Measurements from ENCODE around the gene STUM. TPM values are rescaled to one million over a fixed set of nuclear protein-coding genes. Genes with fewer than 3 reads are reported as not detected.

STUM gene
- total RNA-seq, 1 experiment from 2014 or later: not detected

DNA sequence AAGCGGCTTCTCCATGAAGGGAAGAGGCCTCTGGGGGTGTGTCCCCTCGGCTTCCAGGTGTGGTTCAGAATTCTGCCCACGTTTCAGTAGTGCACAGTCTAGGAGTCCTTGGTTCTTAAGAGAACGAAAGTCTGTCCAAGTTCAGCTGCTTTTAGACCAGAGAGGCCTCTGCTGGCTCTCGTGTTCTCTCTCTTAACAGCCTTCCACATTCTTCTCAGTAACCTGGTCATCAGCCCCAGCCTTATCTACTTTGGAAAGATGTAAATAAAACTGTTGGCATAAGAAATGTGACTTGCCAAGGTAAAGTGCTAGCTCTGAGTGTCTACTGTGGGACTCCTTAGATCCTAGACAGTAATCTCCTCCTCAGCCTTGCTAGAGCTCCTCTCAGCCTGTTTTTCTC is 15.3 kb upstream of the STUM start:
- DNase-seq (ENCODE audit: low spot score): no peak

GRCh38 chr1:226534098-226534497 is 14.5 kb upstream of the STUM start:
- no peak for DNase-seq (ENCODE audit: low spot score)

GRCh38 chr1:226534645-226535044 is 13.9 kb upstream of the STUM start:
- no peak for DNase-seq (ENCODE audit: low spot score)

DNA sequence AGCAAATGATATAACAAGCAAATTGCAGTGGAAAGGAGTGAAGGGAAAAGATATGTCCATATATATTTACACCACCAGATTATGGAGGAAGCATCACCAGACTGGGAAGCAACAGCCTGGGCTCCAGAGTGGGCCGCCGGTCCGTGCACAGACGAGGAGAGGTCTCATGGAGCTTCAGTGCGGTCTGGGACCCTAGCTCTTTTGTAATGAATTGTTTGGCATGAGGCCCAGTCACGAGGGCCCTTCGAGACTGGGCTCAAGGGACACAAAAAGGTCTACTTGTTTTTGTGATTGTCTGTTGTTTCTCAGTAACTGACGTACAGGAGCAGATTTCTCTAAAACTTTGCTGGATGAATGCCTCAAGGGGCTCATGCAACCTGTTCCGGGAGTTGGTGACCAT is 12.9 kb upstream of the STUM start:
- no peak for DNase-seq (ENCODE audit: low spot score)

DNA sequence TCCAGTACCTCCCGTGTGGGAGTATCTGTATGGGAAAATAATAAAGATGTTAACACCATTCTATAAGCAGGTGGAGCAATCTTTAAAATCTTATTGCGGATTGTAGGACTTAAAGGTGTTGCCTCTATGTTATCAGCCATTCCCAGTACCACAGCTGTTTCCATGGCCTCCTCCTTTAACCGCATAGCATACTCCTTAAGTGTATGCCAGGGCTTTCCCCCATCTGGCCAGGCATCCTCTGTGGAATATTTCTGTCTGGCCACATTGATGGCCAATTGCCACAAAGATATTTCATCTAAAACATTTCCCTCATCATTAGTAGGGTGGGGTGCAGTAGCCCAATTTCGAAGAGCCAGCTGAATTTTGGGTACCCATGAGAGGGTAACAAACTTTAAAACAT is 7.3 kb upstream of the STUM start:
- DNase-seq (ENCODE audit: low spot score): no peak

GRCh38 chr1:226541631-226542622 is 6.6 kb upstream of the STUM start:
- no peak for DNase-seq (ENCODE audit: low spot score)

- no peak for DNase-seq (ENCODE audit: low spot score)
Observed at GRCh38 chr1:226542623-226543103, 5.9 kb upstream of the STUM start.

GRCh38 chr1:226545836-226546596 is 2.5 kb upstream of the STUM start:
- no peak for DNase-seq (ENCODE audit: low spot score)

DNA sequence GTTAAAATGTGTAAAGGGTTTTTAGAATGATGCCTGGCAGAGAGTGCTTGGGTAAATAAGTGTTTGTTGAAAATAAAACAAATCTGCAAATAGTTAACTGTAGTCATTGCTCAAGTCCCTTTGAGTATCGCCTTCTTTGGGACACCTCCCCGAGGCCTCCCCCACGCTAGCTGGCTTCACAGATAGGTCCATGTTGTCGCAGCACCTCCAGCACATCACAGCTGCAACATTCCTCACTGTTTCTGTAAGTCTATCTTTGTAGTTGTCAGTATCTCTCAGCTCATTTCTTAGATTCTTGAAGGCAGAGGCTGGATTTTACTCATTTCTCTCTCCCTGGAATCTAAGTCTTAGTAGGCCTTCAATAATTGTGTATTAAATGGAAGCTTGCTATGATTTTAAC is 1.6 kb upstream of the STUM start:
- no peak for DNase-seq (ENCODE audit: low spot score)

DNA sequence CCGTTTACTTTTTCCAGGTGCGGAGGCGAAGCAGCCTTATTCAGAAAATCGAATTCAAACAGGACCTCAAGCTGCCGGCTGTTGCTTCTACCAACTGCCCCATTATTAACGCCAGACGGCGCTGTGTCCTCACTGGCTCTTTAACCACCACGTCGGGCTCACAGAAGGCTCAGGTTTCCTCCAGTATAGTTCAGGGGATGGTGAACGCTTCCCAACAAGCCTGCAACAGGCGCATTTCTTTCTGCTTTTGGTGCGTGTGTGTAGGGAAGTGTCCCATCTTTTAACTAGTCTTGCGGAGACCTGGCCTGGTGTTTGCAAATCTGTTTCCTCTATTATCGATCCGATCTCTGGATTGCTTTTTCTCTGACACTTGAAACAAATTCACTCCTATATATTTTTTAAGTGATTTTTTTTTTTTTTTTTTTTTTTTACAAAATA is 791 bp upstream of the STUM start:
- DNase-seq (ENCODE audit: low spot score): peak; percentile 89

- DNase-seq (ENCODE audit: low spot score): no peak
Observed at GRCh38 chr1:226549094-226549936, 751 bp downstream of the STUM start.

DNA sequence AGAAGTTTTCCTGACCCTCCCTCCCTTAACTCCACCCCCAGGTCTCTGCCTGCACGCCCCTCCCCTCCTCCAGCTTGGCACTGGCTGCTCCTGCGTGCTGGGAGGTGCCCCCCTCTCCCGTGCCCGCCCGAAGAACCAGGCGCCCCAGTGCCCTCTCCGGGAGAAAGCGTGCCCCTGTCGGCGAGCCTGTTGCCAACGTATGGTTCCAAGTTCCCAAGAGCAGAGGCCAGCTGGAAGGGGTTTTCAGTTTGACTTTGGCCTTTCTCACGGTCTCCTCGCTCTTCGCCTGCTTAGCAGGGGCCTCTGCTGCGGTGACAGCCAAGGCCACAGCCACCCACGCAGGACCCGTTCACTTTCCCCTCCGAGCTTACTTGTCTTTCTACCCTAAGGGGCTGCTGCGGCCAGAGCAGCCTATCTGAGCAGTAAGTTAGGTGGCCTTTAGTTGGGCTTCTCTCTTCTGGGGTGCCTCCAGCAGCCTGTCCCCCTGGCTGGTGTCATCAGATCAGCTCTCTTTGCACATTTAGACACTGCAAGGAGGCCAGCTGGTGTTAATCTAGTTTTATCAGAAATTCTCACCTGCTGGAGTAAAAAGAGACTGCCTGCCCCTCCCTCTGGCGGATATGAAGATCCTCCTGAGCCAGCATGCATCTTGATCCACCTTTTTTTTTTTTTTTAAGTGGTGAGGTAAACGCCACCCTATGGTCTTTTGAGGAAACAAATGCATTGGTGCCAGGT is 1.5 kb downstream of the STUM start:
- peak; percentile 11 for DNase-seq (ENCODE audit: low spot score)

GRCh38 chr1:226550672-226551041 is 2.1 kb downstream of the STUM start:
- no peak for DNase-seq (ENCODE audit: low spot score)

DNA sequence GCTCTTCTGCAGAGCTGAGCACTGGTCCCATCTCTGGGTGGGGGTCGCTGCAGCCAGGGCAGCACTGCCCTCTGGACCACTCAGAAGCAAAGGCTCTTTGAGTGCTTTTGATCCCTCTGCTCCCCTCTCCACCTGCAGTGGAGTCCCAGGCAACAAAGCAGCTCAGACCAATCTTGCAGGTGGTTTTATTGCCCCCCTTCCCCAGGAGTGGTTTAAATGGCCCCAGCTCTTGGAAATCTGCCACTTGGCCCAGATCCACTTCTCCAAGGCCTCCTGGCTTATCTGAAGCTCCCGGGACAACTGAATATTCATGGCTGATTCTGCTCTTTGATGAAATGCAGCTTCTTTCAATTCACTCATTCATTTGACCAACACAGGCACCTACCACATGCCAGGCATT is 2.7 kb downstream of the STUM start:
- DNase-seq (ENCODE audit: low spot score): no peak

DNA sequence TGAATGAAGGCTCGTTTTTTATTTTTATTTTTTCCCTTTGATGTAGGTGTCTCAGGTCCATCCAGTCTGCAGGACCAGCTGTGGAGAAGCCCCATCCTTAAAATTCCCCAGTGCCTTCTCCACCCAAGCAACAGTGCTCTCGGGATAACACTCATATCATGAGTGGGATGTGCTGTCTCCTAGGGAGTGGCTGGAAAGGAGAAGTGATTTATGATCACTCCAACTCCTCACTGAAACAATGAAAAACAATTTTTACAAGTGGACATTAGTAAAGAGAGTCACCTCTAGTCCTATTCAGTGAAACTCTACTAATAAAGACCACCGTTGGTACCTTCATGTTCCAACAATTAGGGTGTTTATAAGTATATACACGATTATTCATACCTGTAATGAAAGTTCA is 3.5 kb downstream of the STUM start:
- no peak for DNase-seq (ENCODE audit: low spot score)

GRCh38 chr1:226553266-226553923 is 4.8 kb downstream of the STUM start:
- DNase-seq (ENCODE audit: low spot score): no peak

- no peak for DNase-seq (ENCODE audit: low spot score)
Observed at GRCh38 chr1:226553924-226554282, 5.3 kb downstream of the STUM start.

DNA sequence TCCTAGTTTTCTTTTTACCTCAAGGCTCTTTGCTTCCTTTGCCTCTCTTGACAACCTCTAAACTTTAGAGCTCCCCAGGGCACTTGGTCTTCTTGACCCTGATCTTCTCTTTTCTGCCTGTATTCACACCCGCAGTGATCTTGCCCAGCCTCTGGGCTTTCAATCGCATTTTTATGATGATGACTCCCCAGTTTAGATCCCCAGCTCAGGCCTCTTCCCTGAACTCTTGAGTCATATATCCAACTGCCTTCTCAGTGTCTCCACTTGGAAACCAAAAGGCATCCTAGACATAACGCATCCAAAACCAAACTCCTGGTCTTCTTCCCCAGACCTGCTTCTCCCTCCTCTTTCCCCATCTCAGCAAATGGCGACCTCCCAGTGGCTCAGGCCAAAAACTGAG is 6.5 kb downstream of the STUM start:
- DNase-seq (ENCODE audit: low spot score): no peak

GRCh38 chr1:226557424-226557823 is 8.9 kb downstream of the STUM start:
- DNase-seq (ENCODE audit: low spot score): no peak

- no peak for DNase-seq (ENCODE audit: low spot score)
Observed at GRCh38 chr1:226558036-226558650, 9.6 kb downstream of the STUM start.

Measured in HT-29 (cell line).